ENCODE data around the gene GRIN3B.
"Not testable (repeated sequence)": the region's sequence is repeated elsewhere in the genome, so short reads cannot be mapped to it uniquely, and the experiment has no call there.

GRIN3B gene

DNA sequence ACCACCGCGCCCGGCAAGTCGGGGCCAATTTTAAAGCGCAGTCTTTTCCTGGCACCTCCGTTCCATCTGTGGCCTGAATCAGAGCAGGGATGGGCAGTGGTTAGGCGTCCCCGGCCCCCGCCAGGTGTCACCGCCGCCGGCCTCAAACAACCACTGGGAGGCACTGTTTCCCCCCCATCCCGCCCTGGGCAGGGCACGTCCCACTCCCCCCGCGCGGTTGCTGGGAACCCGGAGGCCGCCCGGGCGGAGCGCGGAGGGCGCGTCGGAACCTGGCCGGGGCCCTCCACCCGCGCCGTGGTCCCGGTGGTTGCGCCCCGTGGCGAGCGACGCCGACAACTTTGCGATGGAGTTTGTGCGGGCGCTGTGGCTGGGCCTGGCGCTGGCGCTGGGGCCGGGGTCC, at the start of gene GRIN3B:
Gene GRIN3B, plus strand, starts transcription at position 325 of the 400 bp plus-strand sequence. Its CDS starts 19 bp downstream, at position 344.
- DNase-seq (ENCODE audit: low spot score) = no peak

GRCh38 chr19:952049-952679, 48.1 kb upstream of the GRIN3B start:
- no peak for DNase-seq (ENCODE audit: low spot score)

DNA sequence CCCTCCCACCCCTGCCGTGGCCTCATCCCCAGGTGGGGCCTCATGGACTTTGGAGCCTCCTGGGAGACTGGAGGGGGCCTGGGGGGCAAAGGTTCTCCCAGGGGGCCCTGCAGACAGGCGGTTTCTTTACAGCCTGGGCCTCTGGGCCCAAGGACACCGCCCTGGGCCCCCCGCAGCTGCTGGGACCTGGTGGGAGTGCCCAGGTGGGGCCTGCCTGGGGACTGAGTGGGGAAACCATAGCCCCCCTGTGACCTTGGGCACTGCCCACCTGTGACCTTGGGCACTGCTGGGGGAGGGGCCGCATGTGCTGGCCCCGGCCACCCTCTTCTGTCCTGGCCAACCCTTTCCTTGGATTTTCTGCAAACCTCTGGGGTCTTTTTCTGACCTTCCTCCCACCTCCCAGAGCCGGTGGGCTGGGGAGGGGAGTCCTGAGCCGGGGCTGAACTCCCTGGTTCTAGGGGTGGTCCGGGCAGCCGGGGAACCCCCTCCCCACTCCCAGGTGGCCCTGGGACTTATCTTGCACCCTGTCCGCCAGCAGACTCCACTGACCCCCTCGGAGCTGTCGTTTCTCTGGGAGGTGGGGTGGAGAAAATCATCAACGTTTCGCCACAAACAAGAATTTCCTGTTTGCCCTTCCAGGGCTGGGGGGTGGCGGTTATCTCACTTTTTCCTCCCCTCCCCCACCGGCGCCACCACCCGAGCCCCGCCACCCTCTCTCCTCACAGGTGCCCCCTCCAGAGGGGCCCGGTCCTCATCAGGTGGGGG, 47.4 kb upstream of the GRIN3B start:
- DNase-seq (ENCODE audit: low spot score) = no peak

GRCh38 chr19:953445-954271, 46.6 kb upstream of the GRIN3B start:
- DNase-seq (ENCODE audit: low spot score) = no peak

DNA sequence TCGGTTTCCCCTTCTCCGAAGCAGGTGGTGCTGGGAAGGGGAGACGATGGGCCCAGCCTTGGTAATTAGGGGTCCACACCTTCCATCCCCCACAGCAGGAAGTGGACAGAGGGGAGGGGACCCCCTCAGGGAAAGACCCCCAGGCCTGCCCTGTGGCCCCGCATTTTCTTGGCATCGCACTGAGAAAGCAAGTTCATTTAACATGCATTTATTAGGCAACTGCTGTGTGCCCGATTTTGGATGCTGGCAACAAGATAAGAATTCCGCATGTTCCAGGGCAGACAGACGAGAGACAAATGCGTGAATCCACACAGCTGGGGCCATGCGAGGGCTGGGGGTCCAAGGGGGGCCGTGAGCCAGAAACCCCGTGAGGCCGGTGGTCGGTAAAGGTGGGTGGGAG, 45.9 kb upstream of the GRIN3B start:
- DNase-seq (ENCODE audit: low spot score) = no peak

DNA sequence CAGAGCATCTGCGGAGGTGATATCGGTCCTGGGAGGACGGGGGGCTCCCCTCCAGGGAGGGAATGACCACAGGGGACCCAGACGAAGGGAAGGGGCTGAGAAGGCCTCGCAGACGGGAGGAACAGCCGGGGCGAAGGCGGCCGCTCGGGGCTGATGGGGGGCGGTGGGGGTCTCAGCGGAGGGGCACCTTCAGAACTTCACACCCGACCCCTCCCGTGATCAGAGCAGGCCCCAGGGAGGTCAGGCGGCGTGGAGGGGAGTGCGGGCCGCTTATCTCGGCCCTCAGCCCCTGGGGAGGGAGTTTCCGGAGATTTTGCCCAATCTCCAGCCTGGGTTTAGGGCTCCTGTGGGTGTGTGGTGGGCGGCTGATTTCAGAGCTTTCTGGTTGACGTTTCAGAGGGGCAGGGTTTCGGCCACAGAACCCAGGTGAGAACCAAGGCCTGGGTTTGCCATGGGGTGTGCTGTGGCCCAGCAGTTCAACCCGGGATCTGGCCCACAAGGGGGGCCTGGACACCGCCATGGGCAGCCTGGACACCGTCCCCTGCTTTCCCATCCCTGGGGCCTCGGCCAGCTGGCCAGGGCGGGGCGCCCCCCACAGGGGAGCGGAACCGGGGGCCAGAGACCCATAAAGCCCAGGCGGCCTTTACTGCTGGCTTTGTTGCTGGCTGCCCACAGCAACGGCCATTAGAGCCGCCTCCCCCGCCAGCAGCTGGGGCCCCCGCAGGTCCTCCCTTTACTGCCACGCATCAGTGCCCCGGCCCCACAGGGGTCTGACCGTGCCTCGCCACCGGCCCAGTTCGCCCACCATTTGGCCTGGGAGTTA, 45.3 kb upstream of the GRIN3B start:
- DNase-seq (ENCODE audit: low spot score) = no peak

DNA sequence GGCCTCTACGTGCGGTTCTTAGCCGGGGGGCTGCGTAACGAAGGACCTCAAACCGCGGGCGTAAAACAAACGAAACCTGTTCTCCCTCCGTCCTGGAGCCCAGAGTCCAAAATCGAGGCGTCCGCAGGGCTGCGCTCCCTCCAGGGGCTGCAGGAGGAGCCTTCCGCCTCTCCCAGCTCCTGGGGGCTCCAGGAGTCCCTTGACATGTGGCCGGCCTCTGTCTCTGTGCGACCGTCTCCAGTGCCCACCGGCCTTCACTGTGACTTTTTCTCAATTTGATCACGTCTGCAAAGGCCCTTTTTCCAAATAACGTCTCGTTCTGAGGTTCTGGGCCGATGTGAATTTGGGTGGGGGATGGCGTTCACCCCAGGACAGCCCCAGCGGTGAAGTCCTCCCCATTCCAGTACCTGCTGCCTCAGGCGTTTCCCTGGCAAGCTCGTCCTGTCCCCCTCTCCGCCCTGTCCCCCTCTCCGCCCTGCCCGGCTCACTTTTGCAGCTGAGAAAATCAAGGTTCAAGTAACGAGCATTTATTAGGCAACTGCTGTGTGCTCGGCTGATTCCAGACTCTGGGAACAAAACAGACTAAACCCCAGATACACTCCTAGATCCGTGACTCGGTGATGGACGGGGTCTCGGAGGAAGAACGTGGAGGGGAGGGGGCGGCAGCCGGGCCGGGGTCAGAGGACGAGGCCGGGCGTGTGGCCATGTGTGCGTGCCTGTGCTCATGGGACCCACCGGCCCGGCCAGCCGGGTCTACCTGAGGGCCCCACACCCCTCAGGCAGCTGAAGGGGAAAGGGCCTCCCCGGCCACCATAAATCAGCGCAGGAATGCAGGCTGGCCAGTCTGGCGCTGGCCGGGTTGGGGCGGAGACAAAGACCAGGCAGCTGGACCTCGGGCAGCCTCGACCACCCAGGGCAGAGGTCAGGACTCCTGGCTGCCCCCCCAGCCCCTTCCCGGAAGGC, 44.1 kb upstream of the GRIN3B start:
- no peak for DNase-seq (ENCODE audit: low spot score)

DNA sequence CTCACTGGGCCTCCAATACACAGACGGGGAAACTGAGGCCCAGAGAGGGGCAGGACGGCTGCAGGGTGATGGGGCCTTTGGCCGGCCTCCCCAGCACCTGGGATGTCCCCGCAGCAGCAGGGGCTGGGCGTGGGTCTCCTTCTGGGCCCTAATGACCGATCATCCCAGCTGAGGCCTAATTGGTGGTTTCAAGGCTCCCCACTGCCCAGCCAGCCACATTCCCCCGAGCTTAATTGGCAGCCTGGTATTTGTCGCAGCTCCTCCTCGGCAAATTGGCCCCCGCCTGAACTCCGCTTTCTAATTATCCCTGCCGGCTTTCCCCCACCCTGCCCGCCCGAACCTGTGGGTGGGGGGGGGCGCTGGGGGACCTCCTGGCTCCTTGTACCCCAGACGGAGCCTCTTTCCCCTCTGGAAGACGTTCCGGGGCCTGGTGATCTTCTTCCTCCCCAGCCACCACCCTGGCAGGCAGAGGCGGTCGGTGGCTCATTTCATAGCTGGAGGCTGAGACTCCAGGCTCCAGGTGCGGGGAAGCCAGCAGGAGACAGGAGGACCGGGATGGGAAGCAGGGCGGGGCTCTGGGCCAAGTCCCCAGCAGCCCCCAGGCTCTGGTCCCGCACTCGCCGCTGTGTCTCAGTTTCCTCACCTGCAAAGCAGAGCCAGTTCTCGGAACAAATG, 43.3 kb upstream of the GRIN3B start:
- DNase-seq (ENCODE audit: low spot score) = no peak

GRCh38 chr19:957578-957977, 42.6 kb upstream of the GRIN3B start:
- not testable (repeated sequence) for DNase-seq (ENCODE audit: low spot score)

GRCh38 chr19:958967-959855, 41.0 kb upstream of the GRIN3B start:
- peak; percentile 43 for DNase-seq (ENCODE audit: low spot score)

GRCh38 chr19:960020-960419, 40.2 kb upstream of the GRIN3B start:
- DNase-seq (ENCODE audit: low spot score) = no peak

DNA sequence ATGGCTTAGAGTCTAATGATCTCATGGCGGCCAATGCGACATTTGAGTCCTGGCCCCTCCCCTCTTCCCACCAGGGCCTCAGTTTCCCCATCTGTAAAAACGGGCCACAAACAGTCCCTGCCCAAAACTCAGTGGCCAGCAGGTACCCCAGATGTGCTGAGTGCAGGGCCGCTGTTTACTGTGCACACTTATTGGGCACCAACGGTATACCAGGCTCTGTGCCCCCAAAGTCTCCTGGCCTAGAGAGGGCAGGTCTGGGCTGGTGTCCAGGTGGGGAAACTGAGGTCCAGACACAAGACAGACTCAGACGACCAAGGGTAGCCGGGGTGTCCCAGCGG, 39.6 kb upstream of the GRIN3B start:
- no peak for DNase-seq (ENCODE audit: low spot score)

DNA sequence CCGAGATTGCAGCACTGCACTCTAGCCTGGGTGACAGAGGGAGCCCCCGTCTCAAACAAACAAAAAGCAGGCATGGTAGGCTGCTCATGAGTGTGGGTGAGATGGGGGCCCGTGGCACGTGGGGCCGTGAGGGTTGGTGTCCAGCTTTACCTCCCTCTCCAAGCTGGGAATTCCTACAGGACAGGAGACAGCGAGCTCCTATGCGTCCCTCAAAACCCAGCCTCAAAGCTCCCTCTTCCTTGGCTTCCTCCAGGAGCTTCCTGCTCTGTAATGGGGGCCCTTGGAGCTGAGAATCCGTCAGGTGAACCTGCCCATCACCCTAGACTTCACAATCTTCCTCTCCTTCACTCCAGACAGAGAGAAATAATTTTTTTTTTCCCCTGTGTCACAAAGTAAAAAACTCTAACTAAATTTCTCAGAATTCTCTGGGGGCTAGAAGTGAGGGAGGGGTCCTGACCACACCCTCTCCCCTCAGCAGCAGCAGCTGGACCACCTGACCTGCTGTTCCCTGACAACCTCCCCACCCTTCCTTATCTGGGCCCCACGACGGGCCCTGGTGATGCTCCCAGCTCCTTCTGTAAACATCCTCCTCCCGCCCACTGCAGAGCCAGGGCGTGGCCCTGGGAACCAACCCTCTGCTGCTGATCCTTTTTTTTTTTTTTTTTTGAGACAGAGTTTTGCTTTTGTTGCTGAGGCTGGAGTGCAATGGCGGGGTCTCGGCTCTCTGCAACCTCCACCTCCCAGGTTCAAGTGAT, 38.2 kb upstream of the GRIN3B start:
- no peak for DNase-seq (ENCODE audit: low spot score)

GRCh38 chr19:962683-963400, 37.4 kb upstream of the GRIN3B start:
- no peak for DNase-seq (ENCODE audit: low spot score)

GRCh38 chr19:963486-963951, 36.7 kb upstream of the GRIN3B start:
- DNase-seq (ENCODE audit: low spot score) = no peak

- DNase-seq (ENCODE audit: low spot score) = no peak
These were observed 36.1 kb upstream of the GRIN3B start for GRCh38 chr19:964116-964520.
